GM19193 (cell line): ENCODE data around the gene BAG1.
A peak's percentile ranks its signal among the peaks of the same experiment; 100 is the strongest.

Experiments used
- POLR2A ChIP-seq: IDR thresholded peaks from 4 replicates; pipeline ENCODE4 v1.6.1; 2011; ENCODE audit not compliant: insufficient read depth, insufficient read length; ENCODE audit errors: extremely low read depth

The BAG1 gene

GRCh38 chr9:33288828-33289483 lies 24.4 kb upstream of the BAG1 start:
- TF ChIP-seq POLR2A = no peak

- no peak for TF ChIP-seq POLR2A
These were observed 23.7 kb upstream of the BAG1 start for GRCh38 chr9:33288235-33288634.

GRCh38 chr9:33287087-33287490 lies 22.6 kb upstream of the BAG1 start:
- TF ChIP-seq POLR2A = no peak

- TF ChIP-seq POLR2A = no peak
These were observed 21.0 kb upstream of the BAG1 start for GRCh38 chr9:33285502-33285901.

GRCh38 chr9:33277484-33277883 lies 13.0 kb upstream of the BAG1 start:
- no peak for TF ChIP-seq POLR2A

GRCh38 chr9:33273972-33274328 lies 9.4 kb upstream of the BAG1 start:
- TF ChIP-seq POLR2A = no peak

- no peak for TF ChIP-seq POLR2A
These were observed 8.9 kb upstream of the BAG1 start for GRCh38 chr9:33273266-33273971.

GRCh38 chr9:33272061-33272460 lies 7.6 kb upstream of the BAG1 start:
- no peak for TF ChIP-seq POLR2A

GRCh38 chr9:33270146-33270545 lies 5.6 kb upstream of the BAG1 start:
- no peak for TF ChIP-seq POLR2A

GRCh38 chr9:33267151-33267767 lies 2.8 kb upstream of the BAG1 start:
- TF ChIP-seq POLR2A = no peak

GRCh38 chr9:33265211-33265865 lies 830 bp upstream of the BAG1 start:
- peak; percentile 3 for TF ChIP-seq POLR2A

- TF ChIP-seq POLR2A = no peak
These were observed 470 bp downstream of the BAG1 start for GRCh38 chr9:33264003-33264472.

- peak; percentile 15 for TF ChIP-seq POLR2A
These were observed 1.1 kb downstream of the BAG1 start for GRCh38 chr9:33263131-33264002.

- TF ChIP-seq POLR2A = no peak
These were observed 4.1 kb downstream of the BAG1 start for GRCh38 chr9:33260372-33260771.
